ENCODE data around the gene ADH6. TPM values are rescaled to one million over a fixed set of nuclear protein-coding genes. Genes with fewer than 3 reads are reported as not detected.

The ADH6 gene
- total and polyA plus RNA-seq, 2 of the 8 experiments (the other 6 are each of a cell fraction or from before 2014, with no cell fraction given), result not detected

GRCh38 chr4:99179178-99179577 lies 39.9 kb downstream of the ADH6 start:
- 100% methylated on average over 1 of the region's 2 CpGs; no CpG with 5 or more reads in 1 of the 2 experiments for WGBS, 2 experiments (ENCODE audit: extremely low coverage in 1 of 2, insufficient coverage in 1 of 2, insufficient read length in 1 of 2, insufficient replicate concordance in 2 of 2, low coverage in 1 of 2, low lambda C conversion rate in 2 of 2, missing lambda C conversion rate in 1 of 2)
- DNase-seq (ENCODE audit: low read depth in 1 of 2, low spot score in 2 of 2) (no peak), FAIRE-seq (no peak)
- no peak overlapping the region for H2BK120ac ChIP-seq (replicated peaks; ENCODE audit: low read depth, low read length)
- no peaks in the 10 kb centered on the region for H3K9me3 ChIP-seq (ENCODE audit: insufficient read depth in 2 of 2, low read depth in 1 of 2, low read length in 1 of 2)
- no peaks in the 10 kb centered on the region for H3K36me3 ChIP-seq (ENCODE audit: control insufficient read depth in 2 of 4, insufficient read depth in 4 of 4, low read length in 3 of 4)
- H3K56ac ChIP-seq (replicated peaks; ENCODE audit: insufficient read length, low read depth, low read length), result no peak overlapping the region
- H2AK5ac ChIP-seq (ENCODE audit: low read depth, low read length), result no peak overlapping the region
- H2AFZ ChIP-seq (ENCODE audit: low read length), result no peak overlapping the region
- H3K4me3 ChIP-seq (ENCODE audit: extremely low read depth in 1 of 4, insufficient read depth in 2 of 4, low read depth in 3 of 4, low read length in 4 of 4), result no peak overlapping the region
- H3K4me1 ChIP-seq (replicated peaks in 1 of 4; ENCODE audit: control insufficient read depth in 3 of 4, insufficient read depth in 4 of 4, low read length in 3 of 4), result no peaks in the 10 kb centered on the region
- H2BK15ac ChIP-seq (ENCODE audit: low read length), result no peak overlapping the region
- no peaks in the 10 kb centered on the region for H3K79me1 ChIP-seq (ENCODE audit: low read depth, low read length)
- no peak overlapping the region for H2BK12ac ChIP-seq (ENCODE audit: low read depth, low read length)
- TF ChIP-seq RXRA (IDR thresholded peaks at IDR 0.05; ENCODE audit: insufficient read depth, low read depth, low read length) (no peak), JUND (IDR thresholded peaks at IDR 0.05; ENCODE audit: low read length) (no peak), CREB1 (IDR thresholded peaks at IDR 0.05) (no peak), POU5F1 (IDR thresholded peaks at IDR 0.05; ENCODE audit: low read depth, low read length) (no peak), SP2 (IDR thresholded peaks at IDR 0.05; ENCODE audit: low read length) (no peak), PHF8 (conservative IDR thresholded peaks at IDR 0.05; ENCODE audit: low read depth, low read length) (no peak), NANOG (IDR thresholded peaks at IDR 0.05; ENCODE audit: insufficient read depth, low read depth, low read length, poor library complexity, severe bottlenecking) (no peak), TCF12 (IDR thresholded peaks at IDR 0.05; ENCODE audit: low read depth, low read length) (no peak), EP300 (IDR thresholded peaks at IDR 0.05; ENCODE audit: borderline replicate concordance in 1 of 2, low read depth in 2 of 2, low read length in 2 of 2) (no peak), CBX5 (IDR thresholded peaks at IDR 0.05; ENCODE audit: low read depth, low read length) (no peak), USF2 (IDR thresholded peaks at IDR 0.05; ENCODE audit: low read length) (no peak)
- no peak overlapping the region for H3K4ac ChIP-seq (replicated peaks; ENCODE audit: insufficient read length, low read depth, low read length)
- no peak overlapping the region for H3K9ac ChIP-seq (replicated peaks in 1 of 4; ENCODE audit: extremely low read depth in 1 of 4, low read depth in 3 of 4, low read length in 3 of 4)
- H4K5ac ChIP-seq (ENCODE audit: insufficient read length, low read depth, low read length), result no peak overlapping the region
- H3K79me2 ChIP-seq (ENCODE audit: control insufficient read depth in 1 of 2, insufficient read depth in 2 of 2, low read length in 2 of 2), result no peaks in the 10 kb centered on the region
- ChIA-PET POLR2A (ENCODE audit: partially characterized antibody) (no interaction called here), CTCF (ENCODE audit: partially characterized antibody) (interaction anchor here (1.4 kb wide), 1 partner anchor 73 kb away, joined by 3 read pairs; no protein-coding TSS in a partner anchor)
- no peak overlapping the region; the same call in 1 of the 2 replicates for H4K8ac ChIP-seq (ENCODE audit: extremely low read depth, insufficient read depth, low read length)
- H3K4me2 ChIP-seq (ENCODE audit: insufficient read depth in 1 of 2, low read depth in 2 of 2, low read length in 2 of 2), result no peak overlapping the region
- H4K20me1 ChIP-seq (replicated peaks in 1 of 2; ENCODE audit: control insufficient read depth in 1 of 2, insufficient read depth in 2 of 2, low read length in 2 of 2), result no peaks in the 10 kb centered on the region
- H2BK20ac ChIP-seq (ENCODE audit: low read length), result no peak overlapping the region
- no peak overlapping the region for H3K18ac ChIP-seq (ENCODE audit: extremely low read depth, low read length)
- no peak overlapping the region for H3K27ac ChIP-seq (ENCODE audit: low read depth, low read length)
- H3K27me3 ChIP-seq (replicated peaks in 1 of 4; ENCODE audit: control insufficient read depth in 3 of 4, extremely low read depth in 1 of 4, insufficient read depth in 3 of 4, low read length in 3 of 4), result no peaks in the 10 kb centered on the region
- no peak overlapping the region for H4K91ac ChIP-seq (replicated peaks; ENCODE audit: insufficient read length, low read length)
- no peak overlapping the region for H3K23ac ChIP-seq (ENCODE audit: insufficient read length)
- no peak overlapping the region for H2BK5ac ChIP-seq (ENCODE audit: low read depth, low read length)
- no peaks in the 10 kb centered on the region for H3K23me2 ChIP-seq (ENCODE audit: low read depth, low read length)
- H3K14ac ChIP-seq (ENCODE audit: insufficient read length), result no peak overlapping the region
